ENCODE measurements around the gene BRINP1.

The BRINP1 gene

GRCh38 chr9:119337573-119337972, 31.7 kb downstream of the BRINP1 start:
- DNase-seq: no peak

GRCh38 chr9:119334745-119335144, 34.5 kb downstream of the BRINP1 start:
- no peak for DNase-seq

- DNase-seq: no peak
Observed at GRCh38 chr9:119333507-119334229, 35.6 kb downstream of the BRINP1 start.

- DNase-seq: no peak
Observed at GRCh38 chr9:119332522-119332921, 36.7 kb downstream of the BRINP1 start.

- no peak for DNase-seq
Observed at GRCh38 chr9:119322184-119322583, 47.1 kb downstream of the BRINP1 start.

- no peak for DNase-seq
Observed at GRCh38 chr9:119318371-119318770, 50.9 kb downstream of the BRINP1 start.

- DNase-seq: no peak
Observed at GRCh38 chr9:119313846-119314245, 55.4 kb downstream of the BRINP1 start.

- DNase-seq: no peak
Observed at GRCh38 chr9:119310741-119311140, 58.5 kb downstream of the BRINP1 start.

- DNase-seq: no peak
Observed at GRCh38 chr9:119307471-119307870, 61.8 kb downstream of the BRINP1 start.

GRCh38 chr9:119304555-119304954, 64.7 kb downstream of the BRINP1 start:
- no peak for DNase-seq

- DNase-seq: no peak
Observed at GRCh38 chr9:119302988-119303698, 66.1 kb downstream of the BRINP1 start.

- DNase-seq: no peak
Observed at GRCh38 chr9:119298076-119298853, 71.0 kb downstream of the BRINP1 start.

- no peak for DNase-seq
Observed at GRCh38 chr9:119291554-119291953, 77.7 kb downstream of the BRINP1 start.

- peak in 1 of 2 donors; percentile 0 for DNase-seq
Observed at GRCh38 chr9:119289740-119290433, 79.3 kb downstream of the BRINP1 start.

- DNase-seq: no peak
Observed at GRCh38 chr9:119284587-119285337, 84.5 kb downstream of the BRINP1 start.

- DNase-seq: no peak
Observed at GRCh38 chr9:119284118-119284517, 85.1 kb downstream of the BRINP1 start.

GRCh38 chr9:119283078-119283794, 86.0 kb downstream of the BRINP1 start:
- DNase-seq: no peak

- no peak for DNase-seq
Observed at GRCh38 chr9:119282476-119283077, 86.7 kb downstream of the BRINP1 start.

GRCh38 chr9:119280740-119281485, 88.3 kb downstream of the BRINP1 start:
- no peak for DNase-seq

GRCh38 chr9:119278171-119278570, 91.1 kb downstream of the BRINP1 start:
- DNase-seq: no peak
